ENCODE measurements around the gene WDR82. TPM values are rescaled to one million over a fixed set of nuclear protein-coding genes. Genes with fewer than 3 reads are reported as not detected.

WDR82 gene
- total RNA-seq, 6 donors from 2014 or later = 23.0 to 63.6 (median 46.8) TPM

DNA sequence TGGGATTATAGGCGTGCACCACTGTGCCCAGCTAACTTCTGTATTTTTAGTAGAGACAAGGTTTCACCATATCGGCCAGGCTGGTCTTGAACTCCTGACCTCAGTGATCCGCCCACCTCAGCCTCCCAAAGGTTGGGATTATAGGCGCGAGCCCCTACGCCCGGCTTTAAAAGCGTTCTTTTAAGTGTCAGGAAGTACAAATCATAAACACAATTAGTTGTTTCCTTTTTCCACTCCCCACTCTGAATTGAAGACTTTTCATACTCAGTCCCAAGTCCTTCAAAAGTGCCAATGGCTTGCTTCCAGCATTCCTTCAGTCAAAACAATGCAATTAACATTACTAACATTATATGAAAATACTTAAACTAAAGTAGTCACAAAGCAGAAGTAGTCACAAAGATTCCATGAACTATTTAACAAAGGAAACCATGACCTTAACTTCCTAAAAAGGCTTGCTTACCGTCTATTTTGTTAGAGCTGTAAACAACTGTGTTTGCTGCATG, 8.1 kb downstream of the WDR82 start:
- Histone ChIP-seq H3K36me3 (peaks cover 14 to 61% (median 37%) of the 10 kb centered on the region in 4 donors), H3K27me3 (no peaks in the 10 kb centered on the region), H3K9me3 (no peaks in the 10 kb centered on the region), H3K4me1 (peaks cover 67 to 82% (median 70%) of the 10 kb centered on the region in 4 donors), H3K27ac (peak overlapping the region; percentile 64 to 83 (median 71)), H3K4me3 (no peak overlapping the region)
- 11 to 15% methylated on average over 9 of the region's 9 CpGs for WGBS, 2 donors
- no peak for TF ChIP-seq POLR2A (IDR thresholded peaks at IDR 0.05)
- TF ChIP-seq, protein P1, sequence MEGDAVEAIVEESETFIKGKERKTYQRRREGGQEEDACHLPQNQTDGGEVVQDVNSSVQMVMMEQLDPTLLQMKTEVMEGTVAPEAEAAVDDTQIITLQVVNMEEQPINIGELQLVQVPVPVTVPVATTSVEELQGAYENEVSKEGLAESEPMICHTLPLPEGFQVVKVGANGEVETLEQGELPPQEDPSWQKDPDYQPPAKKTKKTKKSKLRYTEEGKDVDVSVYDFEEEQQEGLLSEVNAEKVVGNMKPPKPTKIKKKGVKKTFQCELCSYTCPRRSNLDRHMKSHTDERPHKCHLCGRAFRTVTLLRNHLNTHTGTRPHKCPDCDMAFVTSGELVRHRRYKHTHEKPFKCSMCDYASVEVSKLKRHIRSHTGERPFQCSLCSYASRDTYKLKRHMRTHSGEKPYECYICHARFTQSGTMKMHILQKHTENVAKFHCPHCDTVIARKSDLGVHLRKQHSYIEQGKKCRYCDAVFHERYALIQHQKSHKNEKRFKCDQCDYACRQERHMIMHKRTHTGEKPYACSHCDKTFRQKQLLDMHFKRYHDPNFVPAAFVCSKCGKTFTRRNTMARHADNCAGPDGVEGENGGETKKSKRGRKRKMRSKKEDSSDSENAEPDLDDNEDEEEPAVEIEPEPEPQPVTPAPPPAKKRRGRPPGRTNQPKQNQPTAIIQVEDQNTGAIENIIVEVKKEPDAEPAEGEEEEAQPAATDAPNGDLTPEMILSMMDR (IDR thresholded peaks at IDR 0.05) = no peak
- TF ChIP-seq EP300 (IDR thresholded peaks at IDR 0.05) = no peak
- no peak for TF ChIP-seq POLR2AphosphoS5 (IDR thresholded peaks at IDR 0.05)
- ATAC-seq (ENCODE audit: low FRiP score in 2 of 2) (peak; percentile 44 to 48), DNase-seq (no peak)

DNA sequence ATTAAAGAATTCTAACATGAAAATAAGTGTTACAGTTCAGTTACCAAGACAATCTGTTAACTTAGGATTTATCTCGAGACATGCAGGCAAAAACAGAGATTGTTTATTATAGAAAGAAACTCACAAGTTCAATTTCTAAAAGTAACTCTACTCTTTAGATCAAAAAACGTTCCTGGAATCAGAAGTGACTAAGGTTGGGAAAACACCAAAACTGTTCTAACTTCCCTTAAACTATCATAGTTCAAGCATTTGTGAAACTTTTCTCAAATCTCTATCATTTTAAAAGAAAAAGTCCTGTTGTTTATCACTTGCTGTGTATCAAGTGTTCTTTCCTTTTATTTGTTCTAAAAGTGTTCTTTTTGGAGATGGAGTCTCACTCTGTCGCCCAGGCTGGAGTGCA, 8.7 kb downstream of the WDR82 start:
- no peaks in the 10 kb centered on the region for H3K9me3 ChIP-seq
- peaks cover 64 to 77% (median 67%) of the 10 kb centered on the region in 4 donors for H3K4me1 ChIP-seq
- TF ChIP-seq EP300 (IDR thresholded peaks at IDR 0.05) = no peak
- no peak for TF ChIP-seq POLR2A (IDR thresholded peaks at IDR 0.05)
- TF ChIP-seq, protein P1 (IDR thresholded peaks at IDR 0.05) = no peak
- no peak for TF ChIP-seq POLR2AphosphoS5 (IDR thresholded peaks at IDR 0.05)
- DNase-seq (no peak), ATAC-seq (ENCODE audit: low FRiP score in 2 of 2) (no peak)
- 37 to 50% methylated on average over 3 of the region's 3 CpGs for WGBS, 2 donors
- H3K27ac ChIP-seq = peak overlapping the region; percentile 64 to 83 (median 71)
- H3K27me3 ChIP-seq = no peaks in the 10 kb centered on the region
- peaks cover 14 to 64% (median 40%) of the 10 kb centered on the region in 4 donors for H3K36me3 ChIP-seq
- H3K4me3 ChIP-seq = no peak overlapping the region

DNA sequence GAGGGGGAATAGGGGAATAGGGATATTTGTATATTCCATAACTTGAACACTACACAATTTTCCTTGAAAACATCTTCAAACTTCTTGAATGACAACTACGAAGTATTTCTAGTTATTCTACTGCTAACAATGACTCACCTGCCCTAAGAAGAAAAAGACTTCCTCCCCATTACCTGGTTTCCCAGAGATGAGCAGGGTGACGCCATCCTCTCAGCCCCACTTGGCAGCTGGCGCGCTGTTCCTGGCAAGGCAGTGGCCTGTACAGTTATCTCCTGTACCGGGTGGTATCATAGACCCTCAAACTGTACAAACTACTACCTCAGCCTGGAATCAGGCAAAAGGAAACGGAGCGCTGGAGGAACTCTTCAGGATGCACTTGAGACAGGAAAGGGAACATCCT, 10.4 kb downstream of the WDR82 start:
- DNase-seq (no peak), ATAC-seq (ENCODE audit: low FRiP score in 2 of 2) (no peak)
- Histone ChIP-seq H3K36me3 (peaks cover 25 to 69% (median 53%) of the 10 kb centered on the region in 4 donors), H3K4me3 (no peak overlapping the region), H3K27me3 (no peaks in the 10 kb centered on the region), H3K27ac (peak overlapping the region; percentile 22 to 73 (median 32)), H3K9me3 (no peaks in the 10 kb centered on the region), H3K4me1 (peaks cover 50 to 68% (median 52%) of the 10 kb centered on the region in 4 donors)
- WGBS, 2 donors = 68 to 76% methylated on average over 7 of the region's 7 CpGs
- TF ChIP-seq POLR2A (IDR thresholded peaks at IDR 0.05) (no peak), POLR2AphosphoS5 (IDR thresholded peaks at IDR 0.05) (peak in 1 of 2 donors; percentile 27), EP300 (IDR thresholded peaks at IDR 0.05) (peak in 1 of 4 donors; percentile 15)
- TF ChIP-seq, protein P1 (IDR thresholded peaks at IDR 0.05) = no peak

DNA sequence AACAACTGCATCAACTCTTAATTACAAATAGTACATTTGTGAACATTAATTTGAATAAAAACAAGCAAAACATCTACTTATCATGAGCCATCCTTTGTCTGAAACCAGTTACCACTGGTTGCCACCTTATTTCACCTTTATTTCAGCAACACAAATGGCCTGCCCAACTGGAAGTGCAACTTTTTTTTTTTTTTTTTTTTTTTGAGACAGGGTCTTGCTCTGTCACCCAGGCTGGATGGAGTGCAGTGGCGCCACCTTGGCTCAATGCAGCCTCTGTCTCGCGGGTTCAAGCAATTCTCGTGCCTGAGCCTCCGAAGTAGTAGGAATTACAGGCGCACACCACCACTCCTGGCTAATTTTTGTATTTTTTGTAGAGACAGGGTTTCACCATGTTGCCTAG, 13.1 kb downstream of the WDR82 start:
- DNase-seq (no peak), ATAC-seq (ENCODE audit: low FRiP score in 2 of 2) (no peak)
- Histone ChIP-seq H3K27ac (peak overlapping the region in 1 of 4 donors; percentile 13), H3K36me3 (peaks cover 34 to 91% (median 75%) of the 10 kb centered on the region in 4 donors), H3K4me1 (peaks cover 25 to 45% (median 26%) of the 10 kb centered on the region in 4 donors), H3K4me3 (no peak overlapping the region), H3K9me3 (no peaks in the 10 kb centered on the region), H3K27me3 (no peaks in the 10 kb centered on the region)
- WGBS, 2 donors = 89% methylated on average over 6 of the region's 6 CpGs
- TF ChIP-seq POLR2AphosphoS5 (IDR thresholded peaks at IDR 0.05) = no peak
- TF ChIP-seq EP300 (IDR thresholded peaks at IDR 0.05) = no peak
- TF ChIP-seq, protein P1 (IDR thresholded peaks at IDR 0.05) = no peak
- no peak for TF ChIP-seq POLR2A (IDR thresholded peaks at IDR 0.05)

DNA sequence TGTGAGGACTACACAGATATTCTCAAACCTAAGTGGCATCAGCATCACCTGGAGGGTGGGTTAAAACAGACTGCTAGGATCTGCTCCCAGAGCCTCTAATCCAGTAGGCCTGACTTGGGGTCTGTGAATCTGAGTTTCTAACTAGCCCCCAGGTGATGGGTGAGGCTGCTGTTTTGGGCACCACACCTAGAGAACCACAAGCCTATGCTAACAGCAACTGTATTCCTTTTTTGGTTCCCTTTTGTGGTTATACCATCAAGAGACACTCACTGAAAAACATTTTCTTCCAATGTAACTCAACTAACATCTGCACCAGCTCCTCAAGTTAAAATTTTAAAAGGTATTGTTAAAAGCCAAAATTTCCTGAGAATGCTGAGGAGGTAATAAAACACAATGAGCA, 16.0 kb downstream of the WDR82 start:
- Histone ChIP-seq H3K9me3 (no peaks in the 10 kb centered on the region), H3K27me3 (no peaks in the 10 kb centered on the region), H3K4me3 (no peak overlapping the region), H3K27ac (no peak overlapping the region), H3K36me3 (peaks cover 63 to 99% (median 87%) of the 10 kb centered on the region in 4 donors), H3K4me1 (peaks cover 0 to 16% (median 2%) of the 10 kb centered on the region in 4 donors)
- ATAC-seq (ENCODE audit: low FRiP score in 2 of 2) (no peak), DNase-seq (no peak)
- no peak for TF ChIP-seq POLR2A (IDR thresholded peaks at IDR 0.05)
- TF ChIP-seq, protein P1 (IDR thresholded peaks at IDR 0.05) = no peak
- TF ChIP-seq EP300 (IDR thresholded peaks at IDR 0.05) = no peak
- no peak for TF ChIP-seq POLR2AphosphoS5 (IDR thresholded peaks at IDR 0.05)

Data from upper lobe of left lung (tissue), 6 donors.